Left forelimb (tissue), 1 donor: Measurements from ENCODE around the gene EXD1.

Source experiments
- DNase-seq: peaks from one replicate; pipeline ENCODE4 v3.0.0-alpha.2; 2018; ENCODE audit warnings: low spot score

Gene EXD1

DNA sequence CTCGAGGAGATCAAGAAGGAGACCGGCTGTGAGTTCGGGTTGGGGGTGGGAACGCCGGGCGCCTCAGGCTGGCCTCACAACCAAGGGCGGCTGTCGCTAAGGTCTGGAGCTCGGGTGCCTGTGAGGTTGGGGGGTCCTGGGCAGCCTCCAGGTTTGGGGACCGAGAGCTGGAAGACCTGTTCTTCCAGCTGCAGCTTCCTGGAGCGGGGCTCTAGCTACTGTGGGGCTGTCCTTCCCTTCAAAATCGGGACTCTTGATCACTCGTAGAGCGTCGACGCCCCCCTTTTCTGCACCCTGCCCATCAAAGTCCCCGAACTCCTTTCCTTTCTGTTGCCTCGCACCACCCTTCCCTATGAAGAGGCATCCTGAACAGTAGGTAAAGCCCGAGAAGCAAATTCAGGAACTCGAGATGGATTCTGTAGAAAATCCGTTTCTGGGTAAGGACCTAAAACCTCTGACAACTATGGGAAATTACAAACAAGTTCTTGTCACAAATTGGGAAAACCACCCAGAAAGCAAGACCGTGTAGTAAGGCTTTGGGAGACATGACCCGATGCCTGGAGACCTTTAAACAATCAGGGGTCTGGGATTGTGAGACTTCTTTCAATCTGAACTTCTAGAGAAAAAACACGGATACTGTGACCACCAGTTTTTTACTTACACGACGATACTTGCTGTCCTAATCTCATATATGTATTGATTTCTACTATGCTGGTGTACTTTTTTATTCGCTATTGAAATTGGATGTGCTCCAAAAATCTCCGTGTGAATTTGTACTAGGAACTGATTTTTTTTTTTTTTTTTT, 1.1 kb upstream of the EXD1 start:
- DNase-seq, result no peak

DNA sequence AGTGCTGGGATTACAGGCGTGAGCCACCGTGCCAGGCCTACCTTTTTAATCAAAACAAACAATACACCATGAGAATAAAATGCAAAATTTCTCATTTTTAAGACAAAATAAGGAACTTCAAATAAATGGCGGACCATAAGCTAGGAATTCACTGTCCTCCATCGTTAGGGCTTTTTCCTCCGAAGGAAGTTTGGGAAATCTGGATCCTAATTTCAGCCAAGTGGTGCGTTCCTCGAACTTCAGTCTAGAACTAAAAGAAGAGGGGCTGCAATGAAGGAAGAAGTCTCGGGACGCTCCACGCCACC, 260 bp downstream of the EXD1 start:
- DNase-seq, result no peak

DNA sequence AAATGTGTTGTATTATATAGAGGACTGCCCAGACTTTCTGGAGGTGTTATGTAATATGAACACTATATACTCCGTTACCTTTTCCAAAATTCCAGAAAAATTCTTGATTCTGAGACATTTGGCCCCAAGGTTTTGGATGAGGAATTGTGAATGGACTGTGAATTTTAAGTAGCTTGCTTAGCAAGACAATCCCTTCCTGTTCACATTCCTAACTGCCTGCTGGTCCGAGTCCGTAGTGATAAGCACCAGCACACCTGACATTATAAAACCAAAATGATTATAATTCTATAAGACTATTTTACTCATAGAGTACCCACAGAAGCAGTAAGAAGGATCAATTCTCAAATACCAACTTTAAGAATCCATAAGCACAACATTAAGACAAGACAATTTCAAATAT, 11.2 kb downstream of the EXD1 start:
- DNase-seq, result no peak

DNA sequence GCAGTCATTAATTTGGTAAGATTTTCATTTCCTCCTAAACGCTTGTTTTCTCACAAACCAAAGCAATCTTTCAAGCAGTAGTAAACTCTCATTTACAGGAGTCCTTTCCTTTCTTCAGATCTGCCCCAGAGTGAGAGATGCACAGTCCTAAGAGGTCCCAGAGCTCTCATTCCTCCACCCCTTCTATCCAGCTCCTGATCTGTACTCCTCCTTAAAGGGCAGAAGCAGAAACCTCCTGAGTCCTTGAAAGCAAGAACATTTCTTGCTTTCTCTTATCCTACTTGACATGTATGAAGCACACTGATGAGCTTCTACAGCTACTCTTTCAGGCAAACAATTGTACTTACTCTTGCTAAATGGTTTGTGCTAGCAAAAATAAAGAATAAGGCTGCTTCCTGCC, 11.7 kb downstream of the EXD1 start:
- no peak for DNase-seq

DNA sequence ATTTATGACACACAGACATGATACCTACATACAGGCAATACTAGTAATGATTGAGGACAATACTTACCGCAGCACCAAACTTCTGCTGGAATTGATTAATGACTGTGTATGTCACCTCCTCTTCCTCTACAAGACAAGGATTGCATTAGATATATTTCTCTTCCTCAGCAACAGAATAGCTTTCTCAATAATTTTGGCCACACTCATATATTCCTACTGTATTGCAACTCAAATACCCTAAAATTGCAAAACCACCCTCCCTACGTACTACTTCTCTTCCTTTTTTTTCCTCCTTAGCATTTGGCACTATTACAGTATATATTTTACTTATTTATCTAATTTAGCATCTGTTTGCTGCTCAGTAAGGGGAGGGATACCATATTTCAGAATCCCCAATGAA, 14.8 kb downstream of the EXD1 start:
- DNase-seq, result no peak

DNA sequence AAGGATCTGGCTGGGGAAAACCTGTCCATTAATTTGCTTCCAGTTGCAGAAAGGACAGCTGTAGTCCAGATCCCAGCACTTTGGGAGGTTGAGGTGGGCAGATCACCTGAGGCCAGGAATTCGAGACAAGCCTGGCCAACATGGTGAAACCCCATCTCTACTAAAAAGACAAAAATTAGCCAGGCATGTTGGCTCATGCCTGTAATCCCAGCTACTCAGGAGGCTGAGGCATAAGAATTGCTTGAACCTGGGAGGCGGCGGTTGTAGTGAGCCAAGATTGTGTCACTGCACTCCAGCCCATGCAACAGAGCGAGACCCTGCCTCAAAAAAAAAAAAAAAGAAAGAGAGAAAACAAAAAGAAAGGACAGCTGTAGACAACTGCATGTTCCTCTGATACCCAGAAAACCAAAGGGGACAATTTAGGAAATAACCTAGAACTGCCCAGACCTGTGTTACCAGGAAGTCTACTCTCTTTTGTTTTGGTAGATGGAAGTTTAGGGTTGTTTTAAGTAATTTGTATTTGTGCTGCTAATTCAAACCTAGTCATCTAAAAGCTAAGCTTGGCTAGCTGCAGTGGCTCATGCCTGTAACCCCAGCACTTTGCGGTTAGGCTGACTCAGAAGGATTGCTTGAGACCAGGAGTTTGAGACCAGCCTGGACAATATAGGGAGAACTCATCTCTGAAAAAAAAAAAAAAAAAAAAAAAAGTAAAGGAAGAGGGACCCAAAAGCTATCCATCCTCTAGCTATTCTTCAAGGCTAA, 22.7 kb downstream of the EXD1 start:
- DNase-seq, result no peak

DNA sequence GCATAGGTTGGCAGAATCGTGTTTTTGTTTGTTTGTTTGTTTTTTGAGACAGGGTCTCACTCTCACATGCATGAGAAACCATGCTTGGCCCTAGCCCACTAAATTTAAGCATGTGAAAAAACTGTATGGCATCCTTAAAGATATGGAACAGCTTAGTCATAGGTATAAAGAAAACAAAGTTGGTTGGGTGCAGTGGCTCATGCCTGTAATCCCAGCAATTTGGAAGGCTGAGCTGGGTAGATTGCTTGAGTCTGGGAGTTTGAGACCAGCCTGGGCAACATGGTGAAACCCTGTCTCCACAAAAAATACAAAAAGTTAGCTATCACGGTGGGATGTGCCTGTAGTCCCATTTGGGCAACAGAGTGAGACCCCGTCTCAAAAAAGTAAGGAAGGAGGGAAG, 25.2 kb downstream of the EXD1 start:
- DNase-seq, result no peak

DNA sequence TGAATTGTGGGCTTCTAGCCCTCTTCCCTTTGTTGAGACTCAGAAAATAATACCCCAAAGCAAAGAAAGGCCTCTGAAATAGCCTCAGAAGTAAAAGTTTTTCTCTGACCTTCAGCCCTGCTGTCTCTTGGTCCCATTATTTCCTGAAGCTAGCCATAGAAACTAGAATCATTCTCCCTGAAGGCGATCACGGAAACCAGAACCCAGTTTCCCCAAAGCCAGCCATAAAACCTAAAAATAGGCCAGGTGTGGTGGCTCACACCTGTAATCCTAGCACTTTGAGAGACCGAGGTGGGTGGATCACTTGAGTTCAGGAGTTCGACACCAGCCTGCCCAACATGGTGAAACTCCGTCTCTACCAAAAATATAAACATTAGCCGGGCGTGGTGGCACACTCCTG, 27.2 kb downstream of the EXD1 start:
- no peak for DNase-seq

DNA sequence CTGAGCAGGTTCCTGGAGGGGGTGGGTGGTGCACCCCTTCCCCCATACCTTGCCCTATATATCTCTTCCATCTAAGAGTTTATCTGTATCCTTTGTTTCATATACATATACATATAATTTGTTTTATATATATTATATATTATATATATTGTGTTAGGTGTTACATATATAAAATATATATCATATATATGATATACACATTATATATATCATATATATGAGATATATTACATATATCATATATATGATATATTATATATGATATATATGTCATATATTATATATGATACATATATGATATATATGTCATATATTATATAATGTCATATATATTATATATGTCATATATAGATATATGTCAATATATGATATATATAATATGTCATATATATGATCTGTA, 31.1 kb downstream of the EXD1 start:
- DNase-seq, result no peak

DNA sequence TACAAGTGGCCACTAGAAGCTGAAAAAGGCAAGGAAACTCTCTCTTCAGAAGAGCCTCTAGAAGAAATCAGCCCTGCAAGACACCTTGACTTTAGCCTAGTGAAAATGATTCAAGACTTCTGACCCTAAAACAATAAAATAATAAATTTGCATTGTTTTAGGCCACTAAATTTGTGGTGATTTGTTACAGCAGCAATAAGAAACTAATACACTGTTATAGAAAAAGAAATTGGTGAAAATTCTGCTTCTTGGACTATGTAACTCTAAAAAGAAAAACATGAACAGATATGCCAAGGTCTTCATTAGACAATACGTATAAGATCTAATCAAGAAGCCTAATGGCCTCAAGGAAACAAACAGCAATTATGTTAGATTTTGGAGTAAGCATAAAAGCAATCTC, 36.1 kb downstream of the EXD1 start:
- DNase-seq, result no peak

DNA sequence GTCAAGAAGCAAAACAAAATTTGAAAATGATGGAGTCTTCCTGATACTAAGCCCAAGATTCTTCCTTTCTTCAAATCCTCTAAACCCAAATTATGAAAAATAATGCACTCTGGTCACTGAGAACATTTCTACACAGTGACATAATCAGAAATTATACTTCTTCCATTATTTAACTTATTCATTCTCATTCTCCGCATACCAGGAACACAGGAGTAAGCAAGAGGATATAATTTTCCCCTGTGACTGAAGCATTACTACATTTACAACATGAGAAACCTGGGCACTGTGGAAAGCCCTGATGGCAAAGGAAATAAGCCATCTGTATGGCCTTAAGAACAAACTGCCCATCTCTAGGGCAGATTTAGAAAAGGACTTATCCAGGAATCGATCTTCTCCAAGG, 47.0 kb downstream of the EXD1 start:
- DNase-seq, result no peak

DNA sequence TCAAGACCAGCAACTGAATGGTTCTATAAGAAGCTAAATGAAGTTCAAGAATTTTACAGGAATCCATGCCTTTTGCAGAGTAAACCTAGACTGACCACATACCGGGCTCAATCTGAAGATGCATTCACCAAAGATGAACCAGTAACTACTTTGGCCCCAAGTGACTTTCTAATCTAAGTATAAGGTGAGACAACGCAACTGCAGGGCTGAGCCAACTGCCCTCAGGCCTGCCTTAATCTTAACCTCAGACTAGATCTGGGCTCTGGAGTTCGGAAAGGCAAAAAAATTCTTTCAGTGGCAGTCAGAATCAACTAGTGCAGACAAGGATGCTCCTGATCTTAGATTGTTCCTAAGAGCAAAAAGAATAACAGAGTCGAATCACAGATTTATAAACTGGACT, 48.3 kb downstream of the EXD1 start:
- DNase-seq, result no peak

DNA sequence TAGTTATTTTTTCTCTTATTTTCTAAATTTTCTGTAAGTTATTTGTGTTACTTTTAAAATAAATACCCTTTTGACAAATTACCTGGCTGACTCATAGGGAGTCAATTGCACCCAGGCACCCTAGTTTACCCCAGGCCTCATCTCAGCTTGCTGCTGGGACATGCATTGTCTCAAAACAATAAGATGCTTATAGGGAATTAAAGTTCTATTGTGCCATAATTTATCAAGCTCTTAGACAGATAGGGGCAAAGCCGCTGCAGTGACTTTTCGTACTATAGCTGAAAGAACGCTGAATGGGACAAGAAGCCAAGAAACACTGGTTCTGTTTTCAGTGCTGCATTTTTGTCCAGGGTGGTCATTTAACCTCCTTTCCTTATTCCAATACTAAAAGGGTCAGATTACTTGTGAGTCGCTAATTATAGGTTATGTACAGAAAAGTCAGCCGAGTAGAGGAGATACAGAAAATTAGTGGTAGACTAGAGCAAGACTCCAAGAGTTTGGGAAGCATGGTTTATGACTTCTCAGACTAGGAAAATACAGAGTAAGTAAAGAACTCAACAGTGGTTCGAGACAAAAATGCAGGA, 50.3 kb downstream of the EXD1 start:
- DNase-seq, result no peak

DNA sequence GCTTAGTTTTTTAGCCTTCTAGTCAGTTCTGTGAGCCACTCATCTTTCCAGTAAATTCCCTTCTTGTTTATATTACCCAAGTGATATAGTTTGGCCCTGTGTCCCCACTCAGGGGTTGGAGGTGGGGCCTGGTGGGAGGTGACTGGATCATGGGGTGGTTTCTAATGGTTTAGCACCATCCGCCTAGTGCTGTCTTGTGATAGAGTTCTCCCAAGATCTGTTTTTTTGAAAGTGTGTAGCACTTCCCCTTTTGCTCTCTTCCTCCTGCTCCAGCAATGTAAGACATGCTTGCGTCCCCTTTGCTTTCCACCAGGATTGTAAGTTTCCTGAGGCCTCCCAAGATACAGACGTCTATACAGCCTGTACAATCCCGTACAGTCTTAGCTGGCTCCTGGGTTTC, 60.8 kb downstream of the EXD1 start:
- no peak for DNase-seq

DNA sequence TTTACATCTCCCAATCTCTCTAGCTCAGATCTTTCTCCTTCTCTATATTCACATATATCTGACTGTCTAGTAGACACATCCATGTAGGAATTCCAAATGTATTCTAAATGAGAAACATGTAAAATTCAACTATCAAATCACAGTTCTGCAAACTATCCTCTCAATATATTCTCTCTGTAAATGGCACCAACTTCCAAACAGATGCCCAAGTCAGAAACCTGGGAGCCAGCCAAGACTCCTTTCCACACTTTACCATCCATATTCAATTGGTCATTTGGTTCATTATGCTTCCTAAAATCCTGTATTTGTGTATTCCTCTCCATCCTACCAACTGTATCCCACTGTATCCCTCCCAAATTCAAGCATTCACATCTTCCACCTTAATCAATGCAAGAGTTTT, 61.5 kb downstream of the EXD1 start:
- DNase-seq, result no peak

DNA sequence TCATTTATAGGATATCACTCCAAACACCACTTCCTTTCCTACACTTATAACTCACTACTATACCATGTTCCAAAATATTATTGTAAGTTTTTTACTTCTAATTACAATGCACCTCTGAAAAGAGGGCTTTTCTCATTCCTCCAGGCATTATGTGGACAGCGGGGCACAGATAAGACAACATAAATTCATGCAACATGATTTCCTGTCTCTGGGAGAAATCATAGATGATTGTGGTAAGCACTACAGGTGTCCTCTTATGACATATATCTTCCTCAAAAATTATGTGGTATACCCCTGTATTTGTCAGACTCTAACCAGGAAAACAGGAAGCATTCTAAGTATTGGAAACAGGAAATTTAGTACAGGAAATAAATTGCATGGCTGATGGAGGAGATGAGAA, 68.8 kb downstream of the EXD1 start:
- no peak for DNase-seq

DNA sequence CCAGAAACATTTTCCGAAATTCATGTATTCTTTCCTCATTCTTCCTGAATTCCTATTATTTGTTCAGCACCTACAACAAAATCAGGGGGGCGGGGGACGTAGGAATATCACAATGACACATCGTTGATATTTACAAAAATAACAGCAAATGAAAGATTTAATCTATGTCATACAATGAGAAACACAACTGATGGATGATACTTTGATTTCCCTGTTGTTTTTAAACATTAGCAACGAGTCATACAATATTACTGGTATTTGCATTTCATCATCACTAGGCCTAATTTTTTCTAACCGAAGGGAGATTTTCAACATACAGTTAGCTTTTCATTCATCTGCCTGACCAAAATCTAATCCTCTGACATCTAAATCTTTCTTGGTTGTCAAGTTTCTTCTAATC, 69.2 kb downstream of the EXD1 start:
- no peak for DNase-seq

DNA sequence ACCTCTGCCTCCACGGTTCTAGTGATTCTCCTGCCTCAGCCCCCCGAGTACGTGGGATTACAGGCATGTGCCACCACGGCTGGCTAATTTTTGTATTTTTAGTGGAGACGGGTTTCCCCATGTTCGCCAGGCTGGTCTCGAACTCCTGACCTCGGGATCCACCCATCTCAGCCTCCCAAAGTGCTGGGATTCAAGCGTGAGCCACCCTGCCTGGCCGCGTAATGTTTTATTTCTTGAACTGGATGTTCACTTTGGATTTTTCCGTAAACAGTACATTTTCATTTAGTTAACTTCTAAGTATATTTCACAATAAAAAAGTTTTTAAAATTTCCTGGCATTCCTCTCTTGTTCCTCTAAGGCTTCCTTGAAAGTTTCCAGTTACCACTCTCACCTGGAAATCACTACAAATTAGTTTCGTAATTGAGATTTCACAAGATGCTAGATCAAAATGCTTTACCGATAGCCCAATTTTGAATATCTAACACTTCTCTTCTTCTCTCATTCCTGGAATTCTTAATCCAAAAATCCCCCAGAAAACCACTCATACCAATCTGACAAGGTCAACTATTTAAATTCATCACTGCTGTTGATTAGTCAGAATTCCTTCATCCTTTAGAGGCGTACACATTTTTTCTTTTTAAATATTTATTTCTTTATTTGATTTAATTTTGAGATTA, 69.8 kb downstream of the EXD1 start:
- DNase-seq, result no peak

DNA sequence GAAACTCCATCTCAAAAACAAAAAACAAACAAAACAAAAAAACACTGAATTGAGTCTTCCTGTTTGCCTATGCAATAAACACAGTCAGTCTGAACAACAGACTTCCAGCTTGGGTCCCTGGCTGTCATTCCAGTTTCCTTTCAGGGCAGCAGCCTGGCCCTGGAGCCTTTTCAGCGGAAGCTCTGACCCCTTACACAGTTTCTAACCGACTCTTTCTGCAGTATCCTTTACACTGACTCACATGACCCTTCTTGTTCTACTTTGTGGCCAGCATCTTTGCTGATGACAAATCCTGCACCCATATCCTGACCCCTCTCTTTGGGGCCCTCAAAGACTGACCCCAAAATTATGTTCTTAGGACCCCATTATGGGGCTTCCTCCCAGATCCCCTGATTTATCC, 76.1 kb downstream of the EXD1 start:
- no peak for DNase-seq

DNA sequence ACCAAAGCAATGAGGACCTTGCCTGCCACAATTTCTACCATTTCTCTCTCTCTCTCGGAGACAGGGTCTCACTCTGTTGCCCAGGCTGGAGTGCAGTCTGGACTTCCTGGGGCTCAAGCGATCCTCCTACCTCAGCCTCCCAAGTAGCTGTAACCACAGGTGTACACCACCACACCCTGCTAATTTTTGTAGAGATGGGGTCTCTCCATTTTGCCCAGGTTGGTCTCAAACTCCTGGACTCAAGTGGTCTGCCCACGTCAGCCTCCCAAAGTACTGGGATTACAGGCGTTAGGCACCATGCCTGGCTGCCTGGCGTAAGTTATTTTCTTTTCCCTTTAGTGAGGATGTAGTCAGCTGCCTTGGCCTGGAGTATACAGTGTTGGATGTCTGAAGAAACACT, 76.8 kb downstream of the EXD1 start:
- no peak for DNase-seq

DNA sequence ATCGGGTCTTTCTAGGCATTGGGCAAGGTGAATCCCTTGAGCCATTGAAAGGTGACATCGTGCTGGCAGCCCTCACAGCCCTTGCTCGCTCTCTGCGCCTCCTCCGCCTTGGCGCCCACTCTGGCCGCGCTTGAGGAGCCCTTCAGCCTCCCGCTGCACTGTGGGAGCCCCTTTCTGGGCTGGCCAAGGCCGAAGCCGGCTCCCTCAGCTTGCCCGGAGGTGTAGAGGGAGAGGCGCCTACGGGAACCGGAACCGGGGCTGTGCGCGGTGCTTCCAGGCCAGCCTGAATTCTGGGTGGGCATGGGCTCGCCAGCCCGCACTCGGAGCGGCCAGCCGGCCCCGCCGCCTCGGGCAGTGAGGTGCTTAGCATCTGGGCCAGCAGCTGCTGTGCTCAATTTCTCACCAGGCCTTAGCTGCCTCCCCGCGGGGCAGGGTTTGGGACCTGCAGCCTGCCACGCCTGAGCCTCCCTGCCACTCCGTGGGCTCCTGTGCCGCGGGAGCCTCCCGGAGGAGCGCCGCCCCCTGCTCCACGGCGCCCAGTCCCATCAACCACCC, 79.0 kb downstream of the EXD1 start:
- DNase-seq, result no peak

DNA sequence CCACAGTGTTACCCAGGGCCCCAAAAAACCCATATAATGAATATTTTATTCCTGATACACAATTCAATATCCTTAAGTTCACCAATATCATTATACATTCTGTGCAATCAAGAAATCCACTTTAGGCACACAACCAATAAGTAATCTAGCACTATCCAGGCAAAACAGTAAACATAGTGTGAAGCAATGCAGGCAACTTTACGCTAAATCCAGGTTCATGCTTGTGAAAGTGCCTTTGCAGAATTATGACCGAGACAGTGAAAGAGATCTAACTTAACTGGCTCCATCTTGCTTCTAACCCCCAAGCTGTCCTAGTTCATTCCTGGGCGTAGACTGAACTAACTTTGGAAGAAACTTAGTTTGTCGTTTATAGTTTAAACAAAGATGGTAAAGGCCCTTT, 80.3 kb downstream of the EXD1 start:
- no peak for DNase-seq

DNA sequence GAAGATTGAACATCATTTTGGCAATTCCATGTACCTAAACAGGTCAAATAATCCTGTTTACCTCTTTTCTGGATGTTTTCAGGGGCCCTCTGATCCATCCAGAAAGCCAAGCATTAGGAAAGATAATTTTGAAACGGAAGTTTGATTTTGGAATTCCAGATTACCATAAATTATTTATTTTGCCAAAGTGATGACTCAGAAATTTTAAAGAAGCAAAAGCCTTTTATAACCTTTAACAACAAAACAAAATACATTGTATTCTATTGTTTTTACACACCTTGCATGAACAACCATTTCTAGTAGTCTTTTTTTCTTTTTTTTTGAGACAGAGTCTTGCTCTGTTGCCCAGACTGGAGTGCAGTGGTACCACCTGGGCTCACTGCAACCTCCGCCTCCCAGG, 82.5 kb downstream of the EXD1 start:
- no peak for DNase-seq
